ENCODE data around the gene KCNIP4. TPM values are rescaled to one million over a fixed set of nuclear protein-coding genes. Genes with fewer than 3 reads are reported as not detected.

KCNIP4 gene
- polyA plus RNA-seq, 1 donor (not counting 4 experiments of a cell fraction or from before 2014, with no cell fraction given), result 0.07 TPM

GRCh38 chr4:21384609-21385008 is 564.0 kb downstream of the KCNIP4 start:
- TF ChIP-seq, protein P1, sequence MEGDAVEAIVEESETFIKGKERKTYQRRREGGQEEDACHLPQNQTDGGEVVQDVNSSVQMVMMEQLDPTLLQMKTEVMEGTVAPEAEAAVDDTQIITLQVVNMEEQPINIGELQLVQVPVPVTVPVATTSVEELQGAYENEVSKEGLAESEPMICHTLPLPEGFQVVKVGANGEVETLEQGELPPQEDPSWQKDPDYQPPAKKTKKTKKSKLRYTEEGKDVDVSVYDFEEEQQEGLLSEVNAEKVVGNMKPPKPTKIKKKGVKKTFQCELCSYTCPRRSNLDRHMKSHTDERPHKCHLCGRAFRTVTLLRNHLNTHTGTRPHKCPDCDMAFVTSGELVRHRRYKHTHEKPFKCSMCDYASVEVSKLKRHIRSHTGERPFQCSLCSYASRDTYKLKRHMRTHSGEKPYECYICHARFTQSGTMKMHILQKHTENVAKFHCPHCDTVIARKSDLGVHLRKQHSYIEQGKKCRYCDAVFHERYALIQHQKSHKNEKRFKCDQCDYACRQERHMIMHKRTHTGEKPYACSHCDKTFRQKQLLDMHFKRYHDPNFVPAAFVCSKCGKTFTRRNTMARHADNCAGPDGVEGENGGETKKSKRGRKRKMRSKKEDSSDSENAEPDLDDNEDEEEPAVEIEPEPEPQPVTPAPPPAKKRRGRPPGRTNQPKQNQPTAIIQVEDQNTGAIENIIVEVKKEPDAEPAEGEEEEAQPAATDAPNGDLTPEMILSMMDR (optimal IDR thresholded peaks at IDR 0.05 in 1 of 3, IDR thresholded peaks at IDR 0.05 in 1 of 3, conservative IDR thresholded peaks at IDR 0.05 in 1 of 3; ENCODE audit: extremely low read depth in 1 of 3, insufficient read depth in 2 of 3, low read length in 3 of 3), result no peak
- TF ChIP-seq EZH2 (IDR thresholded peaks at IDR 0.05; ENCODE audit: low read length), result no peak
- Histone ChIP-seq H3K27ac (ENCODE audit: control insufficient read depth, insufficient read depth, low read length) (no peak overlapping the region), H3K4me3 (ENCODE audit: control insufficient read depth in 2 of 3, extremely low read depth in 1 of 3, insufficient read depth in 2 of 3, low read depth in 1 of 3, low read length in 3 of 3) (no peak overlapping the region), H3K79me2 (ENCODE audit: control insufficient read depth, insufficient read depth, low read length) (no peaks in the 10 kb centered on the region), H2AFZ (ENCODE audit: control insufficient read depth, low read length) (no peak overlapping the region), H3K4me2 (ENCODE audit: control insufficient read depth, extremely low read depth, insufficient read depth, low read depth, low read length) (no peak overlapping the region), H3K27me3 (ENCODE audit: control insufficient read depth, extremely low read depth, insufficient read depth, low read length) (no peaks in the 10 kb centered on the region), H3K36me3 (ENCODE audit: control insufficient read depth in 2 of 2, extremely low read depth in 1 of 2, insufficient read depth in 2 of 2, low read length in 2 of 2) (no peaks in the 10 kb centered on the region), H3K4me1 (ENCODE audit: control insufficient read depth, extremely low read depth, insufficient read depth, low read length) (no peaks in the 10 kb centered on the region), H3K9ac (ENCODE audit: control insufficient read depth, extremely low read depth, insufficient read depth, low read length) (no peak overlapping the region), H3K9me1 (ENCODE audit: control insufficient read depth, extremely low read depth, insufficient read depth, low read length) (no peaks in the 10 kb centered on the region), H3K9me3 (ENCODE audit: control insufficient read depth, low read depth, low read length) (no peaks in the 10 kb centered on the region), H4K20me1 (ENCODE audit: control insufficient read depth, extremely low read depth, insufficient read depth, low read length) (no peaks in the 10 kb centered on the region)
- dilution Hi-C loops (cut with MboI; ENCODE audit: extremely low pct_ligation_motif_present, low sequenced_read_pairs), result no loop called here
- FAIRE-seq, result no peak
- no peak for DNase-seq (ENCODE audit: low read depth, low spot score)

DNA sequence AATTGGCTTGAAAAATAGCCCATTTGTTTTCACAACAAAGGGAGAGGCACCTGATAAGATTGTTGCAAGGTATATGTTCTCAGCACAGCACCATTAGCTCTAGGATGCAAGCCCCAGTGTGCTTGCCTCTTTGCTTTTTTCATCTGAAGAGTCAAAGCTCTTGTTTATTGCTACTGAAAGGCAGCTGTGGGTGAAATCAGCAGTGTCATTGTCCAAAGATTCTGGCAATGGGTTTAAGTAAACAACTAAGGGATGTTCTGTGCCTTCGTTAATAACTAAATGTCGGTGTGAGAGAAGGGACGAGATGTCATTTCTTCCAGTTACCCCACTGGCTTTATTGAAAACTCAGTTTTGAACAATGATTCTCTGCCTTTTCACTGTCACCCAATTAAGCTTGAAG is 567.7 kb downstream of the KCNIP4 start:
- no peaks in the 10 kb centered on the region for H3K79me2 ChIP-seq (ENCODE audit: control insufficient read depth, insufficient read depth, low read length)
- no peak for DNase-seq (ENCODE audit: low read depth, low spot score)
- H3K27me3 ChIP-seq (ENCODE audit: control insufficient read depth, extremely low read depth, insufficient read depth, low read length), result no peaks in the 10 kb centered on the region
- H3K9me1 ChIP-seq (ENCODE audit: control insufficient read depth, extremely low read depth, insufficient read depth, low read length), result no peaks in the 10 kb centered on the region
- H3K4me3 ChIP-seq (ENCODE audit: control insufficient read depth in 2 of 3, extremely low read depth in 1 of 3, insufficient read depth in 2 of 3, low read depth in 1 of 3, low read length in 3 of 3), result no peak overlapping the region
- H3K4me1 ChIP-seq (ENCODE audit: control insufficient read depth, extremely low read depth, insufficient read depth, low read length), result no peaks in the 10 kb centered on the region
- no peaks in the 10 kb centered on the region for H4K20me1 ChIP-seq (ENCODE audit: control insufficient read depth, extremely low read depth, insufficient read depth, low read length)
- no peaks in the 10 kb centered on the region for H3K36me3 ChIP-seq (ENCODE audit: control insufficient read depth in 2 of 2, extremely low read depth in 1 of 2, insufficient read depth in 2 of 2, low read length in 2 of 2)
- no peak for TF ChIP-seq EZH2 (IDR thresholded peaks at IDR 0.05; ENCODE audit: low read length)
- TF ChIP-seq, protein P1 (optimal IDR thresholded peaks at IDR 0.05 in 1 of 3, IDR thresholded peaks at IDR 0.05 in 1 of 3, conservative IDR thresholded peaks at IDR 0.05 in 1 of 3; ENCODE audit: extremely low read depth in 1 of 3, insufficient read depth in 2 of 3, low read length in 3 of 3), result no peak
- FAIRE-seq, result no peak
- H3K9me3 ChIP-seq (ENCODE audit: control insufficient read depth, low read depth, low read length), result no peaks in the 10 kb centered on the region
- dilution Hi-C loops (cut with MboI; ENCODE audit: extremely low pct_ligation_motif_present, low sequenced_read_pairs), result no loop called here
- H3K4me2 ChIP-seq (ENCODE audit: control insufficient read depth, extremely low read depth, insufficient read depth, low read depth, low read length), result no peak overlapping the region
- H2AFZ ChIP-seq (ENCODE audit: control insufficient read depth, low read length), result no peak overlapping the region
- H3K27ac ChIP-seq (ENCODE audit: control insufficient read depth, insufficient read depth, low read length), result no peak overlapping the region
- no peak overlapping the region for H3K9ac ChIP-seq (ENCODE audit: control insufficient read depth, extremely low read depth, insufficient read depth, low read length)

All from keratinocyte (primary cell).